Esophagus muscularis mucosa (tissue), 4 donors: Measurements from ENCODE around the gene SLC30A7. TPM values are rescaled to one million over a fixed set of nuclear protein-coding genes. Genes with fewer than 3 reads are reported as not detected.
"Not testable (repeated sequence)": the region's sequence is repeated elsewhere in the genome, so short reads cannot be mapped to it uniquely, and the experiment has no call there.

ENCODE experiments used
- DNase-seq: peaks from one replicate; pipeline ENCODE4 v3.0.0-alpha.2; 2017; ENCODE audit errors: extremely low spot score
- H3K27ac ChIP-seq, 4 donors: fragments of 200-600 bp; sonication (generic); replicated peaks in 1 of 4; 1 replicate in 3 of 4; 2 replicates in 1 of 4; pipeline ENCODE4 v1.5.1; 2016 to 2019; ENCODE audit warnings: mild to moderate bottlenecking in 1 of 4
- H3K27me3 ChIP-seq, 4 donors: fragments of 200-600 bp; sonication (generic); one replicate each; pipeline versions ENCODE4 v1.5.1 to v1.6.0; 2016 to 2019
- H3K36me3 ChIP-seq, 4 donors: fragments of 200-600 bp; sonication (generic); one replicate each; pipeline ENCODE4 v1.5.1; 2016 to 2019
- H3K4me1 ChIP-seq, 4 donors: fragments of 200-600 bp; sonication (generic); one replicate each; pipeline ENCODE4 v1.5.1; 2016 to 2019
- H3K4me3 ChIP-seq, 4 donors: fragments of 200-600 bp; sonication (generic); 1 replicate in 2 of 4; 2 replicates in 2 of 4; pipeline ENCODE4 v1.5.1; 2016 to 2019; ENCODE audit warnings: mild to moderate bottlenecking in 4 of 4, moderate library complexity in 1 of 4
- H3K9me3 ChIP-seq, 4 donors: fragments of 200-600 bp; sonication (generic); 1 replicate in 3 of 4; 2 replicates in 1 of 4; pipeline ENCODE4 v1.5.1; 2016 to 2019
- CTCF ChIP-seq, 3 experiments: fragments of 200-600 bp in 2 of 3; fragments of 450-650 bp in 1 of 3; sonication (generic) in 2 of 3; IDR thresholded peaks; one replicate each; pipeline ENCODE4 v1.5.1; 2017 to 2019; ENCODE audit warnings: antibody characterized with exemption in 3 of 3, mild to moderate bottlenecking in 2 of 3, moderate library complexity in 1 of 3
- EP300 ChIP-seq: sonication (generic); formaldehyde crosslinking; IDR thresholded peaks from one replicate; pipeline ENCODE4 v1.6.1; 2017; ENCODE audit warnings: antibody characterized with exemption
- POLR2A ChIP-seq: fragments of 450-650 bp; IDR thresholded peaks from one replicate; pipeline ENCODE4 v1.6.1; 2017; ENCODE audit warnings: antibody characterized with exemption, moderate library complexity, mild to moderate bottlenecking, low read depth
- POLR2AphosphoS5 ChIP-seq, 2 donors: sonication (generic); formaldehyde crosslinking; IDR thresholded peaks; one replicate each; pipeline ENCODE4 v1.6.1; 2017; ENCODE audit warnings: antibody characterized with exemption in 2 of 2
- WGBS: methylation state at CpG from one replicate; pipeline ENCODE4 v1.1.5; 2018; 5-methylcytosine and 5-hydroxymethylcytosine counted together
- intact Hi-C: fragments of 100-400 bp; cut with DNase I; formaldehyde crosslinking; loops from one replicate; pipeline ENCODE4 v1.15.1; 2023
- total RNA-seq, 4 donors: library from RNA; depleted of rRNA; stranded (reverse); fragments of >200 nt; gene quantifications; one replicate each; pipeline versions ENCODE4 v1.1.0 to v1.2.1, GENCODE V29; 2016

The SLC30A7 gene
- total RNA-seq, 4 donors from 2014 or later, result 10.5 to 19.9 (median 13.6) TPM

- Histone ChIP-seq H3K27ac (no peak overlapping the region), H3K4me1 (peaks cover 0 to 6% (median 0%) of the 10 kb centered on the region in 4 donors), H3K36me3 (peaks cover 0 to 3% (median 0%) of the 10 kb centered on the region in 4 donors), H3K9me3 (no peaks in the 10 kb centered on the region), H3K27me3 (no peaks in the 10 kb centered on the region), H3K4me3 (no peak overlapping the region)
- DNase-seq, result no peak
- intact Hi-C loops, result no loop called here
- TF ChIP-seq POLR2AphosphoS5 (IDR thresholded peaks at IDR 0.05), result no peak
- TF ChIP-seq POLR2A, result no peak
- no peak for TF ChIP-seq EP300
- TF ChIP-seq CTCF (IDR thresholded peaks at IDR 0.05), result no peak
- 97% methylated on average over 1 of the region's 1 CpG for WGBS
Measured at GRCh38 chr1:100931716-100932115, 35.8 kb downstream of the SLC30A7 start.

GRCh38 chr1:100933555-100933954 lies 37.7 kb downstream of the SLC30A7 start:
- intact Hi-C loops, DNase-seq, H3K4me1 ChIP-seq, H3K27me3 ChIP-seq, H3K4me3 ChIP-seq, H3K36me3 ChIP-seq, H3K9me3 ChIP-seq, H3K27ac ChIP-seq: not testable (repeated sequence)
- 97% methylated on average over 2 of the region's 2 CpGs for WGBS

GRCh38 chr1:100936194-100936967 lies 40.5 kb downstream of the SLC30A7 start:
- Histone ChIP-seq H3K27ac (no peak overlapping the region), H3K27me3 (no peaks in the 10 kb centered on the region), H3K4me1 (peaks cover 0 to under 1% (median 0%) of the 10 kb centered on the region in 4 donors), H3K4me3 (no peak overlapping the region), H3K9me3 (no peaks in the 10 kb centered on the region), H3K36me3 (peaks cover 0 to 13% (median 6%) of the 10 kb centered on the region in 4 donors)
- TF ChIP-seq POLR2AphosphoS5 (IDR thresholded peaks at IDR 0.05) (no peak), CTCF (IDR thresholded peaks at IDR 0.05) (no peak), EP300 (no peak)
- no peak for DNase-seq
- intact Hi-C loops, result no loop called here

- TF ChIP-seq POLR2AphosphoS5 (IDR thresholded peaks at IDR 0.05), result no peak
- TF ChIP-seq EP300, result no peak
- no peak for TF ChIP-seq POLR2A
- no peak for TF ChIP-seq CTCF (IDR thresholded peaks at IDR 0.05)
- Histone ChIP-seq H3K4me1 (peaks cover 0 to 12% (median 5%) of the 10 kb centered on the region in 4 donors), H3K36me3 (peaks cover 0 to 23% (median 10%) of the 10 kb centered on the region in 4 donors), H3K4me3 (no peak overlapping the region), H3K27ac (no peak overlapping the region), H3K27me3 (no peaks in the 10 kb centered on the region), H3K9me3 (no peaks in the 10 kb centered on the region)
- 94% methylated on average over 1 of the region's 1 CpG for WGBS
- DNase-seq, result no peak
- intact Hi-C loops, result no loop called here
Measured at GRCh38 chr1:100941098-100941527, 45.2 kb downstream of the SLC30A7 start.

- DNase-seq, result no peak
- intact Hi-C loops, result no loop called here
- H3K27me3 ChIP-seq, result no peaks in the 10 kb centered on the region
- no peak for TF ChIP-seq POLR2AphosphoS5 (IDR thresholded peaks at IDR 0.05)
- TF ChIP-seq EP300, result no peak
- H3K27ac ChIP-seq, result no peak overlapping the region
- H3K4me3 ChIP-seq, result no peak overlapping the region
- WGBS, result 96% methylated on average over 9 of the region's 9 CpGs
- H3K36me3 ChIP-seq, result peaks cover 0 to 23% (median 10%) of the 10 kb centered on the region in 4 donors
- H3K9me3 ChIP-seq, result no peaks in the 10 kb centered on the region
- H3K4me1 ChIP-seq, result peaks cover 0 to 12% (median 5%) of the 10 kb centered on the region in 4 donors
Measured at GRCh38 chr1:100941580-100942216, 45.8 kb downstream of the SLC30A7 start.
